ENCODE data around the gene FAM83C.

FAM83C gene

GRCh38 chr20:35326740-35327073 lies 34.5 kb upstream of the FAM83C start:
- no peak overlapping the region for H3K4me3 ChIP-seq (replicated peaks; ENCODE audit: low read depth, low read length)
- no peak for DNase-seq (ENCODE audit: low read depth)
- no peak for TF ChIP-seq CTCF (IDR thresholded peaks at IDR 0.05; ENCODE audit: low read length, missing control alignments)

DNA sequence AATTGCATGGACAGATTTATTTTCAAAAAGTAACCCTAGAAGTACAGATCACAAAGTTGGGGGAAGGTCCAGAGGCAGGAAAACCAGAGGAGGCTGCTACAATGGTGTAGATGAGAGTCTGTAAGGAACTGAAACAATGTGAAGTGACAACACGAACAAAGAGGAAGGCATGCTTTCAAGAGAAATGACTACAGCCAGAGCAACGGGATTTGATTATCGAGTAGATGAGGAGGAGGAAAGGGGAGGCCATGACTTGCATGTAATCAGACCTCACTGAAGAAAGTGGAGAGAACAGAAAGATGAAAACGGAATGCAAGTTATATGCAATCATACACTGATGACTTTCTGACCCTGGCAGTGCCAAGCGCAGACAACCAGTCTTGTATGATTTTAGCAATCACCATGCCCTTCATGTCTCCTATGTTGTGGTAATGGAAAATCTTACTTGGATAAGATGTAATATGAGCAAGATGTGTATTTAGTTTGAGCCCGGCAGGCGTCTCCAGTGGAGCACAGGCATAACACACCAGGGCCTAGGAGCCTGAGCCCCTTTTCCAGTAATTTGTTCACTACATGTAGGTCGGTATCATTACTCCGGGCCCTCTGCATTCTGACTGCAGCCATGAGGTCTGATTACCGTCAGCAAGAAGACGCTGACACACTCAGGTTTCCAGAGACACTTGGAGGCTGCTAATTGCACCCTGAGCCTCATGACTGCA lies 34.0 kb upstream of the FAM83C start:
- no peak for DNase-seq (ENCODE audit: low read depth)
- no peak overlapping the region for H3K4me3 ChIP-seq (replicated peaks; ENCODE audit: low read depth, low read length)
- no peak for TF ChIP-seq CTCF (IDR thresholded peaks at IDR 0.05; ENCODE audit: low read length, missing control alignments)

DNA sequence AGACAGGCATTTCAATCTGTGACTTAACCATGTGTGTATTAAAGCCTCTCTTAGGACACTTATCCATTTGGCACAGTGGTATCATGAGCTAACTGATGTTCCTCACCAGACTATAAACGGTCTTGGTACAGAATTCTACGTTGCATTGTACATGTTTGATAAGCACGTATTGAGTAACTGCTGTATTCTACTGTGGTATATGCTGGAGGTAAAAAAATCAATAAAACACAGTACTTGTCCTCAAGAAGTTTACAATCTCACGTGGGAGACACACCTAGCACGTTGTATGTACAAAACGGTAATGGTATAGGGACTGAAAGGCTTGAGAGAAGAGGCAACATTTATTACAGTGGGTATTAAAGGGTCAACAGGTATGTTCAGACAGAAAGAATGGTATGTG lies 33.2 kb upstream of the FAM83C start:
- TF ChIP-seq CTCF (IDR thresholded peaks at IDR 0.05; ENCODE audit: low read length, missing control alignments) = no peak
- H3K4me3 ChIP-seq (replicated peaks; ENCODE audit: low read depth, low read length) = no peak overlapping the region
- no peak for DNase-seq (ENCODE audit: low read depth)

DNA sequence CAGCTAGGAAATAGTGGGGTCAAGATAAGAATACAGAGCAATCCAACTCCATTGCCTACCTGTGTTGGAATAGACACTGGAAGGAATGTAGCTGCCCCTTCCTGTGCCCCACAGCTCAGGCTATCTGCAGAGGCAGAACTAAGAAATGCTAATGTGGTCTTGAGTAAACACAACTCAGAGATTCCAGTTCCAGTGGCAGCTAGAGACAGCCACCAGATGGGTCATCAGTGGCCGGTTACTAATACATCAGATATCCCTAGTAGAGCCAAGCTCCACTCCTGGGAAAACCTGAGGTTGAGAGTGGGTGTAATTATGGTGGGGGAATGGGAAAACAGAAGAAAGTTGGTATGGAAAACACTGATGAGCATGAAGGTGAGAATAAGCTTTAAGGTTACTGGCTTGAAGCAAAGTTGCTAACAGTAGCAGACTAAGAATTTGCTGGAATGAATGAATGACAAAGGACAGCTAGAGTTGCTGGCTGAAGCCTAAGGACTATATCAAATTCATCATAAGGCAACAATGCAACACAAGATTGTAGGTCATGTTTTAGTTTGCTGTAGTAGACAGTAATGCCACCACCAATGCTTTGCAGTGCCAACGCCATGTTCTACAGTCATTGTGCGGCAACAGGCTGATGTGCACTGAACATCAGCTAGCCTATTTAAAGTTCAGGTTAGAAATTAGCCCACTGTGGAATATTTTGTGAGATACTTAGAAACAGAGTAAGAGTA lies 28.3 kb upstream of the FAM83C start:
- no peak overlapping the region for H3K4me3 ChIP-seq (replicated peaks; ENCODE audit: low read depth, low read length)
- peak; percentile 47 for DNase-seq (ENCODE audit: low read depth)
- TF ChIP-seq CTCF (IDR thresholded peaks at IDR 0.05; ENCODE audit: low read length, missing control alignments) = no peak

DNA sequence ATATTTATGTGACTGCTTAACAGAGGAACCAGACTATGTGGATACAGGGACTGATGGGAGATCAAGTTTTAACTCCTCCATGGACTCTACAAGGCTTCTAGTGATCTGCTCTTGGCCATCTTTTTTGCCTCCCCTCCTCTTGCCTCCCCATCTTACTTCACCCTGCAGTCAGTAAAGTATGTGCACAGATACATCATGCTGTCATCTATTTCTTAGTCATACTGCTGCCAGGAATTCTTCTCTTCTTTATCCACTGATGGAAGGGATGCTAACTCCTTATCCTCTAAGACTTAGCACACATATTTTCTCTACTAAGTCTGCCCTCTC lies 27.6 kb upstream of the FAM83C start:
- no peak for TF ChIP-seq CTCF (IDR thresholded peaks at IDR 0.05; ENCODE audit: low read length, missing control alignments)
- H3K4me3 ChIP-seq (replicated peaks; ENCODE audit: low read depth, low read length) = no peak overlapping the region
- DNase-seq (ENCODE audit: low read depth) = peak; percentile 55

GRCh38 chr20:35319192-35319870 lies 27.1 kb upstream of the FAM83C start:
- no peak for DNase-seq (ENCODE audit: low read depth)
- H3K4me3 ChIP-seq (replicated peaks; ENCODE audit: low read depth, low read length) = no peak overlapping the region
- no peak for TF ChIP-seq CTCF (IDR thresholded peaks at IDR 0.05; ENCODE audit: low read length, missing control alignments)

Data from fibroblast of pulmonary artery (primary cell).